ENCODE data around the gene RGPD8. TPM values are rescaled to one million over a fixed set of nuclear protein-coding genes. Genes with fewer than 3 reads are reported as not detected.

Gene RGPD8
- total and polyA plus RNA-seq, 2 of the 8 experiments (the other 6 are each of a cell fraction or from before 2014, with no cell fraction given): 0.51 to 8.2 TPM

DNA sequence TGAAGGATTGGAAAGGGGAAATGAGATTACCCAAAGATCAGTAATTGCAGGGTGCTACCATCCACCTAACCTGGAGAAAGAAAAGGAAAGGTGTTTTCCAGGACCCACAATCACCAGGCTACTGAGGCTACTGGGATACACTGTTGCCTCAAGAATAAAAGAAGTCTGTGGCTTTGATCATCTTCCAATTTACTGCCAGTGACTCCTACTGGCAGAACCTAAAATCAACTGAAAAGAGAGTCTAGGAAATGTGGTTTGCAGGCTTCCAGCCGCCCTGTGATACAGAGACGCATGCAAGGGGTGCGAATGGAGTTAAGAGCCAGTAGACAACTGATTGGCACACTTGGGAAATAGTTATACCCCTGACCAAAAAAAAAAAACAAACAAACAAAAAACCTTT lies 31.9 kb upstream of the RGPD8 start (continued):
- peak in 1 of 2 experiments; percentile 32; a peak in 2 of 4 replicates for TF ChIP-seq RAD21 (IDR thresholded peaks at IDR 0.05 in 1 of 2, conservative IDR thresholded peaks at IDR 0.05 in 1 of 2; ENCODE audit: low read depth in 2 of 2, low read length in 2 of 2)
- no peak for TF ChIP-seq SP2 (IDR thresholded peaks at IDR 0.05; ENCODE audit: low read length)
- no peak for TF ChIP-seq KDM5A (IDR thresholded peaks at IDR 0.05; ENCODE audit: low read length)
- no peak for TF ChIP-seq SUZ12 (IDR thresholded peaks at IDR 0.05; ENCODE audit: low read length)
- no peak for TF ChIP-seq CBX5 (IDR thresholded peaks at IDR 0.05; ENCODE audit: low read depth, low read length)
- TF ChIP-seq HDAC6 (IDR thresholded peaks at IDR 0.05; ENCODE audit: low read depth, low read length): no peak

All from H1 (cell line).